GM18526 (cell line): Measurements from ENCODE around the gene GSE1.

ENCODE experiments used
- POLR2A ChIP-seq: IDR thresholded peaks from 3 replicates; pipeline ENCODE4 v1.6.1; 2011; ENCODE audit not compliant: insufficient read length; ENCODE audit errors: extremely low read depth

GSE1 gene

GRCh38 chr16:85605912-85606841 lies 6.9 kb upstream of the GSE1 start:
- no peak for TF ChIP-seq POLR2A

- no peak for TF ChIP-seq POLR2A
Measured at GRCh38 chr16:85606904-85607303, 6.2 kb upstream of the GSE1 start.

GRCh38 chr16:85607321-85607765 lies 5.8 kb upstream of the GSE1 start:
- TF ChIP-seq POLR2A = no peak

DNA sequence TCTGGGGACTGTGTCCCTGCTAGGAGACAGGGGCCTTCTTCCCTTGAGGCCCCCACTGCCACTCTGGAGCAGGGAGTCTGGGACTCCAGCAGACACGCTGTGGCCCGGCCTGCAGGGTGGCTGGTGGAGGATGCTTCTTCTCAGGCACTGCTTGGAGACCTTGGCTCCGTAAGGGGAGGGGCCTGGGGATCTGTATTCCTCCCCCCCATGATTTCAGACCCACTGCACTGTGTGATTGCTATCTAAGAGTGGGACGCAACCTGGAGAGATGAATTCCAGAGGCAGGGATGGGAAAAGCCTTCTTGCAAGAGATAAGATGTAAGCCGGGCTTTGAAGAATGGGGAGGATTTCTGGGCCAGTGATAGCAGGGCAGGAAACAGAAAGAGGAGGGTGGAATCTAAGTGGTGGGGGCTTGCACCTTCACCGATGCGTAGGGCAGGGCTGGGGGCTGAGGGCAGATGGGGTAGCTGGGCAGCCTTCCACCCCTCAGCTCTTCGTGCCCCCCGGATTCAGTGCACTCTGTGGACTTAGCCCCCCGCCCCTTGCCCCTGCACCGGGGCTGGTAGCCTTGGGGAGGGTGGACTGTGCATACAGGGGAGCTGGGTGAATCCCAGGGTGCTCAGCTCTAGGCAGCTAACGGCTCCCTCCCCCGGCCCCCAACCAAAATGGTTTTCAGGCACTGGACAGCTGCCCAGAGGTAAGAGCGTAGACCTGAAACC lies 5.2 kb upstream of the GSE1 start:
- TF ChIP-seq POLR2A = no peak

DNA sequence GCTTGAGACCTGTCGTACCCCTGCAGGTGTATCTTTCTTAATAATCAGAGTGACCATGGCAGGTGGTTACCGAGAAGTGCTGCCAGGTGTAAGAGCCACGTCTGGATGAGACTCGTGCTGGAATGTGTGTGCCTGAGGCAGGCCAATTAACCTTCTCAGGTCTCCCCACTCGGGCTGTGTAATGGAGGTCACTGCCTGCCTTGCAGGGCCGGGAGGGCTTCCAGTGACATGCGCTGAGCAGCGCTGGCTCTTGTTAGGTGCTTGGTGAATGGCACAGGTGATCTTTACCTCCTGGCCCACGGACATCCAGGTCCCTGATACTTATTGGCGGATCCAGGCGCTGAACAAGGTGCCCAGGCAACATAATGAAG lies 4.6 kb upstream of the GSE1 start:
- TF ChIP-seq POLR2A = no peak

DNA sequence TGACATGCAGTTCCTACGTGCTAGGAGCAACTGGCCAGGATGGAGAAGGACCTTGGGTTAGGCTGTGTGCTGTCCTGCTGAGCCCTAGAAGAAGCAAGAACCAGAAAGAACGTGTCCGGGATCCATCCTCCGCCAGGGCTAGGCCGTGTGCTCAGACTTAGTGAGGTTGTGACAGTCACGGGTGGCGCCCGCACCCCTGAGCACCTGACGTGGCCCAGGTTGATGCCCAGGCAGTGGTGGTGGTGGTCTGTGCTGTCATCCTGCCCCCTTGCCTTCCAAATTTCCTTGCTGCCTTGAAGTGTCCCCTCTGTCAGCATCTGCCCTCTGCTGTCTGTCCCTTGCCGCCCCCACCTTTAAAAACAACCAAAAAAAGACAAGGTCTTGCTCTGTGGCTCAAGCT lies 4.2 kb upstream of the GSE1 start:
- no peak for TF ChIP-seq POLR2A

DNA sequence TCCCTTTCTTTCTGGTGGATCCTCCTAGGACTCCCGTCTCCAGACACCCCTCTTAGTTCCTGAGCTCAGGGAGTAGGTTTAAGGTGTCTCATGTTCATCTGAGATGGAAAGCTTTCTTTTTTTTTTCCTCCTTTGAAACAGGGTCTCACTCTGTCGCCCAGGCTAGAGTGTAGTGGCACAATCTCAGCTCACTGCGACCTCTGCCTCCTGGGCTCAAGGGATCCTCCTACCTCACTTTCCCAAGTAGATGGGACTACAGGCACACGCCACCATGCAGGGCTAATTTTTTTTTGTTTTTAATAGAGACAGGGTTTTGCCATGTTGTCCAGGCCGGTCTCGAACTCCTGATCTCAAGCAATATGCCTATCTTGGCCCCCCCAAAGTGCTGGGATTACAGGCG lies 3.6 kb upstream of the GSE1 start:
- no peak for TF ChIP-seq POLR2A

DNA sequence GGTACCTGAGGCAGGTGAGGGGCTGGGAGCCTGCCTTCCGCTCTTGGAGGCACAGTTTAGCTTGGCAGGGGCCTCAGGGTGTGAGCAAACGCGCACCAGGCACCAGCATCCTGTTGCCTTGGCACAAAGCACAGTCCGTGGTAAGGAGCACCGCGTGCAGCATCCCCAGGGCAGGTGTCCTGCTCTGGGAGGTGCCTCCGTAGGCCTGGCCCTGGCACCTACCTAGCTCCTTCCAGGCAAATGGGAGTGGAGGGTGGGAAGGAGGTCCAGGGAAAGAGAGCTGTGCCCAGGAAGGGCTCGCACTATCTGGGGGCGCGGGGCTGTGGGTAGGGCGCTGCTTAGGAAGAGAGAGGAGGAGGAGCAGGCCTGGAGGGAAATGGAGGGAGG lies 3.1 kb upstream of the GSE1 start:
- no peak for TF ChIP-seq POLR2A

- no peak for TF ChIP-seq POLR2A
Measured at GRCh38 chr16:85610446-85611193, 2.5 kb upstream of the GSE1 start.

DNA sequence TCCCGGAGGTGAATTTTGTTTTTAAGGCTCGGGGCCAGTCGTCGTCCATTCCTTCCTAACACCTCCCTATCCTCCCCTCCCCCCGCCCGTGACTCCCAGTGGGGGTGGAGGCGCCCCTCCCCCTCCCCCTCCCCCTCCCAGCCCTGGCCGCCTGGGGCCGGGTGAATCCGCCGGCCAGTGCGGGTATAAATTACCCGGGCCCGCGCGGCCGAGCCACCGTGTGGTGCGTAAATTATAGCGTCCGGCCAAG lies 2.0 kb upstream of the GSE1 start:
- no peak for TF ChIP-seq POLR2A

GRCh38 chr16:85611444-85612190 lies 1.5 kb upstream of the GSE1 start:
- TF ChIP-seq POLR2A = no peak

DNA sequence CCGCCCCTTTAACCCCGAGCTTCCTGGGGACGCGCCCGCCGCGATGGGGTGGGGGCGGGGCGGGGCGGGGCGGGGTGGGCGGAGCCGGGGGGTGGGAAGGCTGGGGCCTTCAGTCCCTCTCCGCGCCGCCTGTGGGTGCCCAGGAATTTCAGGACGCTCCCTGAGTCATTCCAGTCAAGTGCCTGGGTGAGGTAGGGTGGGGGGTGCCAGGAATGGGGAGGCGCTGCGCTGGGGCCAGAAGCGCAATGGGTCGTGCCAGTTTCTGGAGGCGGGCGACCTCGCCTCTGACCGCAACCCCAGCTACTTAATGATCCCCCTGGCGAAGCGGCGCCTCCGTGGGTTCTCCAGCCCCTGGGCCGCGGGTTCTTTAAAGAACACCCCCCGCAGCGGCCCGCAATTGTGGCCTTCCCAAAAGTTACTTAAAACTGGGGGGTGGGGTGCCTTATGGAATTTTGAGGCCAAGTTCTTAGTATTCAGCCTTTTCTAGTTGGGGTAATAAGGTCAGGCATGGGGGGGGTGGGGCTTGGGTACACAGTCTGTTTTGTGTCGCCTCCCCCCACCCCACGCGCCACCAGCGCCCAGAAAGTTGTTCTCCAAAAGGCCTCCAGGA lies 826 bp upstream of the GSE1 start:
- no peak for TF ChIP-seq POLR2A

DNA sequence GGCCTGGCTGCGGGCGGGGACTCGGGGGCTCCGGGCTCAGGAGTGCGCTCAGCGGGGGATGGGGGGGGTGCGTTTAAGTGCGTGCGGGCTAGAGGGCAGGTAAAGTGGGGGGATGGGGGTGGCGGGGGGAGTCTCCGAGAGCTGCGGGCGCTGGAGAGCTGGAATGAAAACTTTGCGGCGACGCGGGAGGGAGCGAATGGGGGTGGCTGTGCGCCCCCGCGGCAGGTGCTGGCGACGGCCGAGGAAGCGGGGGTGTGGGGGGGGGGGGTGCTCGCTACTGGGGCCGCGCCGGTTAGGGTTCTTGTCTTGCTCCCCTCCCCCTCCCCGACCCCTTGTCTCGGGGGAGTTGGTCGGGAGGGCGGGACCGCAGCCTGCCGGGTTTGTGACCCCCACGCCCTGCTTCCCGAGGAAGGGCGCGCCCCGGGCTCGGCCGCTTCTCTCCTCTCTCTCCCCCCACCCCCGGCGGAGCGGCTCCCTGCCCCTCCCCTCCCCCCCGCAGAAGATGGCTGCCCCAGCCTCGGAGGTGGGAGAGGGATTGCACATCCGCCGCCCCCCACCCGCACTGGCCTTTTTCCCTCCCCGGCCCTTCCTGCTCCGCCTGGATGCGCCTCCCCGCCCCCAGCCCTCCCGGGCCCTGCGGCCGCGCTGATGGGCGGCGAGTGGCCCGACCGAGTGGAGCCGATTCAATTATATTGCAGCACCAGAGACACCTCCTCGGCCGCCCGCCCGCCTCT lies 649 bp downstream of the GSE1 start:
- no peak for TF ChIP-seq POLR2A

DNA sequence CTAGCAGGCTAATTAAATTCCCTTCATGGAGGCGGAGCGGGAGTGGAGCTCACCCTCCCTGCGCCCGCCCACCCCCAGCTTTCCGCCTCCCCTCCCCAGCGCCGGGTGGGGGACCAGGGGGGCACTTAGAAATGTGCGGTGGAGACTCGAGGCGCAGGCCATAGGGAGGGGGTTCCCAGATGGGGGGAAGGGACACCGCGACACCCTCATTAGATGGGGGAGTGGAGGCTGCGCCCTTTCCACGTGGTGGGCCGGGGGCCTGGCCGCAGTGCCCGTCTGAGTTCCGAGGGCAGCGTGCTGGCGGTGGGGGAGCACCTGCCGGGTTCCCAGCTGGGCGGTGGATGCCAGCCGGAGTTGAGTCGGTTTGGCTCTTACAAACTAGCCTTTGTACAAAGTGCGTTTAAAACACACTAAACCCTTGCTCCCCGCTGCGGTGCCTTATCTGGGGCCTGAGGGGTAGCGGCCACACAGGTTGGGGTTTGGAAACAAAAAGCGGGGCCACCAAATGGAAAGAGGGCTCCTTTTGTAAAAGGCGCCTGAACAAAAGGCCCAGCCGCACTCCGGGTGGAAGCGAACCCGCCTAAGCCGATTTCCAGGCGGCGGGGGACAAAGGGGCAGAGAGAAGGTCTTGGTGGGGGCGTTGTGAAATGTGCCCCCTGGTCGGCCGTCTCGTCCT lies 1.4 kb downstream of the GSE1 start:
- no peak for TF ChIP-seq POLR2A
